ENCODE results near the gene GNA12. TPM values are rescaled to one million over a fixed set of nuclear protein-coding genes. Genes with fewer than 3 reads are reported as not detected.

GNA12 gene
- 19.8 and 38.0 TPM in 2 replicates for total RNA-seq (ENCODE audit: low replicate concordance)

GRCh38 chr7:2844153-2845033 is at the start of gene GNA12:
Gene GNA12 (minus strand): TSS chr7:2844308. CDS start chr7:2844161, 147 bp downstream.

DNA sequence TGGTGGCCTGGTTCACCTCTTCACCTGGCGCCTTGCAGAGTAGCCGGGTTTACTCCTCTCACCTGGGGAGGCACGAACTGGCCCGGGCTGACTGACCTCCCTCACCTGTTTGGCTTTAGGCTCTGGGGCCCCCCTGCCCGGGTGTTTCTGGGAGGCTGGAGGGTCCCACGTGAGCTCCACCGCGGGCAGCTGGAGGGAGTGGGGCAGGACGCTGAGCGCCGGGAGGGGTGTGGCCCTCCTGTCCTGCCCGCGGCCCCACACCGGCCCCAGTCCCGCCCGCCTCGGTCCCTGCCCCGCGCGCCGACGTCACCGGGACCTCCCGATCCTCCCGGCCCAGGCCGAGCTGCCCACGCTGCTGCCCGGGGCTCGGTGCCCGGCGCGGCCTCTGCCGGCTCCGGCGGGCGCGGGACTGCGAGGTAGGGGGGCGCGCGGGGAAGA is 156.2 kb downstream of the GNA12 start, which contains the start of gene AMZ1:
Gene AMZ1 (plus strand): TSS at position 322 of the 438 bp plus-strand sequence. CDS start 12,250 bp downstream, outside the sequence.

Other genes starting within 250 kb of the GNA12 start
- 15.9 and 36.8 TPM in 2 replicates for gene TTYH3, start 212.3 kb downstream of the GNA12 start, total RNA-seq (ENCODE audit: low replicate concordance)
- under 0.01 and 0.70 TPM in 2 replicates for gene AMZ1, start 156.1 kb downstream of the GNA12 start, total RNA-seq (ENCODE audit: low replicate concordance)
- gene CARD11, start 199.6 kb upstream of the GNA12 start, total RNA-seq (ENCODE audit: low replicate concordance), result 0.68 TPM in 1 of 2 replicates, not detected in the other